Measurements from ENCODE around the gene LRRFIP2. TPM values are rescaled to one million over a fixed set of nuclear protein-coding genes. Genes with fewer than 3 reads are reported as not detected.

Gene LRRFIP2
- polyA plus RNA-seq, 3 donors: 39.6 to 42.9 (median 40.5) TPM

DNA sequence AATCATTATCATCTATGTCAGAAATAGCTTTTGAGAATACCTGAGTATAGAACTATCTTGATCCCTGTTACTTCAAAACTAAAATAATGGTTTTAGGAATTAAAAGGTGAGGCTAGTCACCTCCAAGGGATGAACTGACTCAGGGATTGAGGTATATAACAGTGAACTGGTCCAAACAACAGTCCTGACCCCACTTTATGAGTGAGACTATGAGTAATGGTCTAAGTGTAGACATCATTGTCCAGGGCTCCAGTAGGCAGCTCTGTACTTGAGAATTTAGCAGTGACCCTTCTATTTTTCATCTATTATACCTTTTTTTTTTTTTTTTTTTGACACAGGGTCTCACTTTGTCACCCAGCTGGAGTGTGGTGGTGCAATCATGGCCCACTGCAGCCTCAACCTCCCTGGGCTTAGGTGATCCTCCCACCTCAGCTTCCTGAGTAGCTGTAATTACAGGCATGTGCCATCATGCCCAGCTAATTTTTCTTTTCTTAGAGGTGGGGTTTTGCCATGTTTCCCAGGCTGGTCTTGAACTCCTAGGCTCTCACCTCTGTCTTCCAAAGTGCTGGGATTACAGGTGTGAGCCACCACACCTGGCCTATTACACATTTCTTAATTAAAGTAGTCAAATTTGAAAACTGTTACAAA, 144.7 kb downstream of the LRRFIP2 start:
- no peak for DNase-seq (ENCODE audit: low read depth in 3 of 3, low spot score in 2 of 3)

DNA sequence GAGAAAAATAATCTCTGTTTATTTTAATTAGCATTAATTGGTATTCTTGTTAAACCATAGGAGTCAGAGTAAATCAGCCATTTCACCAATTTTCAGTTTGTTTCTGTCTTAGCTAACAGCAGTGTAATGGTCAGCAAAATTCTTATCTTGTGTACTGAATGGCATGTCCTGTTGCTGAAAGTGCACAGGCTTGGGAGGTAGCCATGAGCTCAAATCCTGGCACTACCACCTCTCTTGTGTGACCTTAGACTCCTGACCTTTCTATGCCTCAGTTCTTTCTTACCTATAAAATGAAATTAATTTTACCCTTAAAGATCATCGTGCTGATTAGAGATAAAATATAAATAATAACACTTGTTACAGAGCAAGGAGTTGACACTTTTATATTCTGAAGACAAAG, 145.3 kb downstream of the LRRFIP2 start:
- DNase-seq (ENCODE audit: low read depth in 3 of 3, low spot score in 2 of 3): no peak

DNA sequence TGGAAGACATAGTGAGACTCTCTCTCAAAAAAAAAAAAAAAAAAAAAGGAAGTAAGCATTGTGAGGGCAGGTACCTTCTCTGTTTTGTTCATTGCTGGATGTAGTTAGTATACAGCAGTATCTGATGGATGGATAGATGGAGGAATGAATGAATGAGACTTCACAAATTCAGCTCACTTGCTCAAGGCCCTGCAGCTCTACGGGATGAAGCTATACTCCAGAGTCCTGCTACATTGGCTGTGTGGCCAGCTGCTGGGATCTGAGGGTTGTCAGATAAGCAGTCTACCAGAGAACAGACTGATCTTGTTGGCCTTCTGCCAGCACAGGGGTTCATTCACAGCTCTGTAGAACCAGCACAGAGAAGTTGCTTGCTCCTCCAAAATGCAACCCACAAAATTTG, 146.1 kb downstream of the LRRFIP2 start:
- DNase-seq (ENCODE audit: low read depth in 3 of 3, low spot score in 2 of 3): no peak

DNA sequence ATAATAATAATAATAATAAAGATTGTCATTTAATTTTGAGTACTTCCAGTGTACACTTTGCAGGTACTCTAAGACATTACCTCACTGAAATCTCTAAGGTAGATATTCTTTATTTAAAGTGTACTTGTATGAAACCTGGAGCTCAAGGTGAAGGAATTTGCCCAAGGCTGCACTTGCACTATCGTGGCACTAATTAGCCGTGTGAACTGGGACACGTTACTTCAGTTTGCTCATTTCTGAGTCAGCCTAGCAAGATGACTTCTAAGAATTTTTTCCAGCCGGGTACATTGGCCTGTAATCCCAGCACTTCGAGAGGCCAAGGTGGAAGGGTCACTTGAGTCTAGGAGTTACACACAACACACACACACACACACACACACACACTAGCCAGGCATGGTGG, 147.5 kb downstream of the LRRFIP2 start:
- no peak for DNase-seq (ENCODE audit: low read depth in 3 of 3, low spot score in 2 of 3)

DNA sequence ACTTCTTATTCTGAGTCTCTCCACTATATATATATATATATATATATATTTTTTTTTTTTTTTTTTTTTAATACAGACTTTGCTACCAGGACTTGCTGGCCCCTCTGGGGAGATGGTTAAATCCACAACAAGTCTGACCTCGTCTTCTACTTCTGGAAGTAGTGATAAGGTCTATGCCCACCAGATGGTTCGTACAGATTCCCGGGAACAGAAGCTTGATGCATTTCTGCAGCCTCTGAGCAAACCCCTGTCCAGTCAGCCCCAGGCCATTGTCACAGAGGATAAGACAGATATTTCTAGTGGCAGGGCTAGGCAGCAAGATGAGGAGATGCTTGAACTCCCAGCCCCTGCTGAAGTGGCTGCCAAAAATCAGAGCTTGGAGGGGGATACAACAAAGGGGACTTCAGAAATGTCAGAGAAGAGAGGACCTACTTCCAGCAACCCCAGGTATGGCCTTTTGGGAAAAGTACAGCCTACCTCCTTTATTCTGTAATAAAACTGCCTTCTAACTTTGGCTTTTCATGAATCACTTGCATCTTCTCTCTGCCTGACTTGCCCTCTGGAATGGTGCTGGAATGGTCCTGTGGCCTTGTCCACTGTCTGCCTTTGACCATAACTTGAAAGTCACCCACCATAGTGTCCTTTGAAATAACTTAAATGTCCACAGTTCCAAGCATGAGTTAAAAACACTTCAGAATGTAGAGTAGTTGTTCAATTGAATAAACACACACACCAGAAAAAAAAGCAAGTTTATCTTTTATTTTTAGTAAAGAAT, 148.6 kb downstream of the LRRFIP2 start:
- DNase-seq (ENCODE audit: low read depth in 3 of 3, low spot score in 2 of 3): no peak

DNA sequence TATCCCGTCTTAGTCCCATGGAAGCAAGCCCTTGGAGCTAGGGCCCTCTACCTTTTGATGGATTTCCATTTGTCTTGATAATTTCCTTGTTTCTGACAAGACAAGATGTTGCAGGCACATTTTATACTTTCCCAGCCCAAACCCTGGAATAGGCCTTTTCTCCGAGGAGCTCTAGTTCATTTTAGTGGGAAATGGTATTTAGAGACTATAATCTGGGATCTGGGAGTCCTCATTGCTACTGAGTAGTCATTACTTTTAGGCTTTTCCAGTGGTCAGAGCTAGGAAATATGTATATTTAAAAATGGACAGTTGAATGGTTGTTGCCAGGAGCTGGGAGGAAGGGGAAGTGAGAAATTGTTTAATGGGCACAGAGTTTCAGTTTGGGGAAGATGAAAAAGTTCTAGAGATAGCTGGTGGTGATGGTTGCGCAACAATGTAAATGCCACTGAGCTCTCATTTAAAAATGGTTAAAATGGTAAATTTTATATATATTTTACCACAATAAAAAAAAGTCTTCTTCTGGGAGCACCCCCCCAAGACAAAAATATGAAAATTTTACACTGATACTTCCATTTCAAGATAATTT, 149.5 kb downstream of the LRRFIP2 start:
- no peak for DNase-seq (ENCODE audit: low read depth in 3 of 3, low spot score in 2 of 3)

DNA sequence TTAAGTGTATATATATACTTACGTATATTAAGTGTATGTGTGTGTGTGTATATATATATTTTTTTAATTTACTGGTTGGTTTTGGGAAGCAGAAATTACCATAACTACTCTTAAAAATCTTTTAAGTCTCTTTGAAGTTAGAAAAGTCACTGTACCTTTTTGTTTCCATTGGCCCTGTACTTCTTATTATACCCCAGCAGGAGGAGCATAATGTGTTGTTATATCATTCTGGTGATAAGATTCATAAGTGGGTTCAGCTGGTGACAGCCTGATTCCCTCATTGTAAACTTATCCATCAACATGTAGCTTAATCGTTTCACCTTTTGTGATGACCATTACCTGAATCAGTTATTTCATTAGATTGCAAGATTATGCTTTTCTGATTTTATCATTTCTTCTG, 150.3 kb downstream of the LRRFIP2 start:
- no peak for DNase-seq (ENCODE audit: low read depth in 3 of 3, low spot score in 2 of 3)

DNA sequence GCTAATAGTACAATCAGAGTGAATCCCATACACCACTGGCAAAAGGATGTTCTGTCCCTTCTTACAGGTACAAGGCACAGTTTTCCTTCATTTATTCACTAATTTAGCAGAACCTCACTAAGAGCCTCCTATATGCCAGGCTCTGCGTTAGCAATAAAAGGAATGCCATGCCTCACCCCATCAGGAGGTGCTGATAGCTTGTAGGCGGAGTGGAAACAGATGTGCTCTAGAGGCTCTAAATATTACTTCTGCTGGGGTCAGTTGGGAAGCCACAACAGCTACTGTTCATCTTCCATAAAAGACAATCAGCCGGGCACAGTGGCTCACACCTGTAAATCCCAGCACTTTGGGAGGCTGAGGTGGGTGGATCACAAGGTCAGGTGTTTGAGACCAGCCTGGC, 156.7 kb downstream of the LRRFIP2 start:
- DNase-seq (ENCODE audit: low read depth in 3 of 3, low spot score in 2 of 3): no peak

DNA sequence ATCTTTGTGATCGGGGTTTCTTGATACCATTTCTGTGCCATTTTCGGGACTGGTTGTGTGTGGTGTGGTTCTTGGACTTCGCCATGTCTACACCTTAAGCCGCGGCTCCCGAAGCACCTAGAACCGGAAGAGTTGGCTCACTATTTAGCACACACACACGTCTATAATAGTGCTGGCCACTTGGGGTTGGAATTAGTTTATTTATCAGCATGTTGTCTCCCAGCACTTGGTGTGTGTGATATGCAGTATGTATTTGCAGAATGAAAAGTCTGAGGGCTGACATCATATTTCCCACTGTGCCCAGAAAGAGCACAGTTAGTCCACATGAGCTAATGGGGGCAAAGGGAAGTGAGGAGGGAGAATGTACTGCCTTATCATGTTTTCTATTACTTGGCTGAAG, 157.5 kb downstream of the LRRFIP2 start:
- DNase-seq (ENCODE audit: low read depth in 3 of 3, low spot score in 2 of 3): no peak

DNA sequence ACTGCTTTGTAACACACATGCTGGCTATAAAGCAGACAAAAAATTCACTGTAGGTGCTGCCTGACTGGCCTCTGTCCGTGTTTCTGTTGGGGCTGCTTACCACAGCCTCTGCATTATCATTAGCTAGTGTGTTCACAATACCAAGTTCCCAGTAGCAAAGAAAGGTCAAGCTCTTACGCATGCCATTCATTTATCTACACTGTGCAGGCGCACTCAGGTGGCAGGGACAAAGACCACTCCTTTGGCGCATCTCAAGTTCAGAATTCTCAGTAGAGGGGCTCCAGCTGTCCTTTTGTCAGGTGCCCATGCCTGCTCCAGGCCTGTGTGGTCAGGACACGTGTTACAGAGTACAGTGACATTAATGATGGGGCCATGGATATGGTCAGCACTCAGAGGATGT, 158.7 kb downstream of the LRRFIP2 start:
- DNase-seq (ENCODE audit: low read depth in 3 of 3, low spot score in 2 of 3): no peak

DNA sequence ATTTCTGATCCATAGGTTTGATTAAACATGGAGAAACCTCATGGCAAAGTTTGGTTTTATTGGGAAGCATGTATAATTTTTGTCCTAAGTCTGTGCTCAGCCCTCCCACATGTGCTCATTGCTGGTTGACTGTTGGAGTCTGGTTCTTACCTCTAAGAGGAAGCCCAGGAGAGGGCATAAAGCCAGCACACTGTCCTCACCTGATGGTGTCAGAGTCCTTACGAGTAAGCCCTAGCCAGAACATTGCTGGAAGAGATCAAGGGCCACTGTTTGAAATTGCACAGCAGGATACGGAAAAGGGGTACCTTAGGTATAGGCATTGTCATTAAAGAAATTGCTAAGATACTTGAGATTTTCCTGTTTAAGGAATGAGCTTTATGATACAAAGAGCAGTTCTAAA, 159.8 kb downstream of the LRRFIP2 start:
- no peak for DNase-seq (ENCODE audit: low read depth in 3 of 3, low spot score in 2 of 3)

Other genes with a start within 250 kb of the LRRFIP2 start
- 1 to 10 TPM; 5.5 to 8.3 (median 5.8) TPM for gene TRANK1, start 229.5 kb downstream of the LRRFIP2 start, polyA plus RNA-seq (ENCODE audit: insufficient read length in 3 of 3)
- 10 to 100 TPM; 43.5 to 57.6 (median 57.2) TPM for gene EPM2AIP1, start 181.5 kb downstream of the LRRFIP2 start, polyA plus RNA-seq (ENCODE audit: insufficient read length in 3 of 3)
- 10 to 100 TPM; 48.1 to 56.3 (median 51.5) TPM for gene MLH1, start 181.1 kb downstream of the LRRFIP2 start, polyA plus RNA-seq (ENCODE audit: insufficient read length in 3 of 3)
- 10 to 100 TPM; 74.7 to 87.9 (median 80.3) TPM for gene GOLGA4, start 68.7 kb upstream of the LRRFIP2 start, polyA plus RNA-seq (ENCODE audit: insufficient read length in 3 of 3)